GM12865 (cell line): ENCODE data around the gene SLC30A9.

Source experiments
- DNase-seq: peaks from one replicate; pipeline ENCODE4 v3.0.0; 2010; ENCODE audit warnings: low read depth
- H3K4me3 ChIP-seq: 2 replicates; pipeline ENCODE4 v1.5.1; 2011; ENCODE audit warnings: mild to moderate bottlenecking, low read depth, low read length, control low read depth
- TF ChIP-seq, protein P1 (sequence below): IDR thresholded peaks from 2 replicates; pipeline ENCODE4 v1.5.1; 2011; ENCODE audit warnings: low read length, control low read depth, low read depth, inconsistent platforms; ENCODE audit not compliant: insufficient read depth; ENCODE audit errors: missing control alignments

The SLC30A9 gene

DNA sequence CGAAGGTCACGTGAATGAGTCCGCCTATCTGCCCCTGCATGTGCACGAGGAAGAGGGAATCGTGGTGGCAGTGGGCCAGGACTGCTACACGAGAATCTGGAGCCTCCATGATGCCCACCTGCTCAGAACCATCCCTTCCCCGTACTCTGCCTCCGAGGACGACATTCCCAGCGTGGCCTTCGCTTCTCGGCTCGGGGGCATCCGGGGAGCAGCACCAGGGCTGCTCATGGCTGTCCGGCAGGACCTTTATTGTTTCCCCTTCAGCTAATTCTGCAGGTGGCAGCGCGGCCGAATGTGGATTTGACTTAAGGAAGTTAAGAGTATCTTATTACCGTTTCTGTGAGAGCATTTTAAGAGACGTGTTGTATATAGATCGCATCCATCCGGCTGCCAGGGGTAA is 7.6 kb upstream of the SLC30A9 start:
- H3K4me3 ChIP-seq: no peak overlapping the region
- no peak for DNase-seq
- TF ChIP-seq, protein P1, sequence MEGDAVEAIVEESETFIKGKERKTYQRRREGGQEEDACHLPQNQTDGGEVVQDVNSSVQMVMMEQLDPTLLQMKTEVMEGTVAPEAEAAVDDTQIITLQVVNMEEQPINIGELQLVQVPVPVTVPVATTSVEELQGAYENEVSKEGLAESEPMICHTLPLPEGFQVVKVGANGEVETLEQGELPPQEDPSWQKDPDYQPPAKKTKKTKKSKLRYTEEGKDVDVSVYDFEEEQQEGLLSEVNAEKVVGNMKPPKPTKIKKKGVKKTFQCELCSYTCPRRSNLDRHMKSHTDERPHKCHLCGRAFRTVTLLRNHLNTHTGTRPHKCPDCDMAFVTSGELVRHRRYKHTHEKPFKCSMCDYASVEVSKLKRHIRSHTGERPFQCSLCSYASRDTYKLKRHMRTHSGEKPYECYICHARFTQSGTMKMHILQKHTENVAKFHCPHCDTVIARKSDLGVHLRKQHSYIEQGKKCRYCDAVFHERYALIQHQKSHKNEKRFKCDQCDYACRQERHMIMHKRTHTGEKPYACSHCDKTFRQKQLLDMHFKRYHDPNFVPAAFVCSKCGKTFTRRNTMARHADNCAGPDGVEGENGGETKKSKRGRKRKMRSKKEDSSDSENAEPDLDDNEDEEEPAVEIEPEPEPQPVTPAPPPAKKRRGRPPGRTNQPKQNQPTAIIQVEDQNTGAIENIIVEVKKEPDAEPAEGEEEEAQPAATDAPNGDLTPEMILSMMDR: no peak

- no peak for DNase-seq
- no peak overlapping the region for H3K4me3 ChIP-seq
- TF ChIP-seq, protein P1: no peak
Observed at GRCh38 chr4:41985151-41985550, 5.2 kb upstream of the SLC30A9 start.

DNA sequence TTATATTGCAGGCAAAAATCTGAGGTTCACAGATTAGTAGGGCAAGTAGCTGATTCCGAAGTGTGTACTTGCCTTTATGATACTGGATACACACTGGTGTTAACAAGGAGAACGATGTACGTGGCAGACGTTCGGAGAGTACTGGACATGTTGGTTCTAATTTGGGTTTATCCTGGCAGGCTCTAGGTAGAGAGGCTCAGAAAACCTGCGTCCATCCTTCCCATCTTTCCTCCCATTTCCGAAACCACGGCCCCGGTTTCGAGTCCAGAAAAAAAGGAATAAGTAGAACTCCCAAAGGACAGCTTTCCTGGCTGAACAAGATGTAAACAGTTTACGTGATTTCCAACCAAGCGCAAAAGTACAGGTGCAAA is 351 bp upstream of the SLC30A9 start:
- TF ChIP-seq, protein P1: no peak
- no peak for DNase-seq
- H3K4me3 ChIP-seq: peak overlapping the region; percentile 80

DNA sequence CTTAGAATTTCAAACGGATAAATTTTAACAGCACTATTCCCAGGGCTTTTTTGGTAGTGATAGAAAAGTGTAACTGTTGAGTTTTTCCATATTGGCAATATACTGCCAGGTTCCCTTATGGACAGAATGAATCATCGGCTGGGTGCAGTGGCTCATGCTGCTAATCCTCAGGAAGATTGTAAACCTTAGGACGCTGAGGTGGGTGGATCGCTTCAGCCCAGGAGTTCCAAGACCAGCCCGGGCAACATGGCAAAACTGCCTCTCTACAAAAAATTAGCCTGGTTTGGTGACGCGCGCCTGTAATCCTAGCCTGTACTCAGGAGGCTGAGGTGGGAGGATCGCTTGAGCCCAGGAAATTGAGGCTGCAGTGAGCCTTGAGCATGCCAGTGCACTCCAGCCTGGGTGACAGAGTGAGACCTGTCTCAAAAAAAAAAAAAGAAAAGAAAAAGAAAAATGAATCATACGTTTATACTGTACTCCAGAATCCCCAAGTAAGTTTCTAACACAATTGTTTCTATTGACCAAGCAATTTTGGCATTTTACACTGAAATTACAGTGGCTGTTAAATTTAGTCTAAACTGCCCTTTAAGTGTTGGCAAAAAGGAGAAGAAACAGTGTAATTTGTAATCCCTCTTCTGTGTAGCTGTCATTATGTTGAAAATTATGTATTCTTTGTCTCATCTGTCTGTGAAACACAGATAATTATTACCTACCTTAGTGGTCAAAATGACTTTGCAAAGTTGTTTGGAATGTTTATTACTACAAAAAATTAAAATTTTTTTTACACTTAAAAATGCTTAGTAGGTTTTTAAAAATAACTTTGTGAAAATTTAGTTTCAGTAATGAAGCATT is 1.8 kb downstream of the SLC30A9 start:
- TF ChIP-seq, protein P1: no peak
- peak overlapping the region; percentile 80; the same call in 1 of the 2 replicates for H3K4me3 ChIP-seq
- DNase-seq: no peak

GRCh38 chr4:41992967-41993857 is 2.9 kb downstream of the SLC30A9 start:
- TF ChIP-seq, protein P1: no peak
- DNase-seq: no peak
- H3K4me3 ChIP-seq: no peak overlapping the region

DNA sequence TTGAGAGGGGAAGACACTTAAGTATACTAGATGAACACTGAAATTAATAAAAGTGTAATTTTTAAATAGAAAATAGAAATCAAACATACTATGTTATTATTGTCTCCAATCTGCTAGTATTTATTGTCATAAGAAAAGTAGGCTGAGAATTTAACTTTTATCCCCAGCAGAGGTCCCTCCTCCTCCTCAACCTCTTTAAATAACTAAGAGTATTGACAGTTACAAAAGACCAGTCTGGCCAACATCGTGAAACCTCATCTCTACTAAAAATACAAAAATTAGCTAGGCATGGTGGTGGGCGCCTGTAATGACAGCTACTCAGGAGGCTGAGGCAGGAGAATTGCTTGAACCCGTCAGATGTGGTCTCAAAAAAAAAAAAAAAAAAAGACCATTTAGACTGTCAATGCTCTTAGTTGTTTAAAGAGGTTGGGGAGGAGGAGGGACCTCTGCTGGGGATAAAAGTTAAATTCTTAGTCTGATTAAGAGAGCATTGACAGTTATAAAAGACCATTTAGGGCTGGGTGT is 4.2 kb downstream of the SLC30A9 start:
- no peak overlapping the region for H3K4me3 ChIP-seq
- TF ChIP-seq, protein P1: no peak
- DNase-seq: no peak
